RWPE1 (cell line): ENCODE measurements around the gene UTF1.

Source experiments
- CTCF ChIA-PET: fragments of 350-600 bp; sonication (Branson Sonifier 250); formaldehyde crosslinking; extraction: SDS; loops from one replicate; lab custom pipeline; 2021; lab: Yijun Ruan, JAX
- POLR2A ChIA-PET: fragments of 400-600 bp; formaldehyde crosslinking; extraction: SDS; loops from one replicate; lab custom pipeline; 2020; ENCODE audit warnings: antibody characterized with exemption; ENCODE audit not compliant: low non-redundant PET; lab: Yijun Ruan, JAX
- DNase-seq: peaks from one replicate; pipeline ENCODE4 v3.0.0; 2012; ENCODE audit warnings: low spot score
- H3K27ac ChIP-seq: fragments of 450-650 bp; 2 replicates; pipeline ENCODE4 v1.5.1; 2017
- CTCF ChIP-seq: fragments of 450-650 bp; conservative IDR thresholded peaks from 2 replicates; pipeline ENCODE4 v1.5.1; 2017; ENCODE audit warnings: low read depth, mild to moderate bottlenecking

UTF1 gene

GRCh38 chr10:133270204-133270603 lies 40.2 kb downstream of the UTF1 start:
- TF ChIP-seq CTCF, result no peak
- CTCF ChIA-PET, result no interaction called here

GRCh38 chr10:133270773-133271297 lies 40.8 kb downstream of the UTF1 start:
- ChIA-PET CTCF (interaction anchor here (0.6 kb wide), 1 partner anchor 127 kb away, joined by 3 read pairs; no protein-coding TSS in a partner anchor), POLR2A (interaction anchor here (0.6 kb wide), 1 partner anchor 823 kb away, joined by 7 read pairs; no protein-coding TSS in a partner anchor)
- no peak overlapping the region for H3K27ac ChIP-seq
- TF ChIP-seq CTCF, result no peak
- no peak for DNase-seq

More at GRCh38 chr10:133270204-133270603, 40.2 kb downstream of the UTF1 start:
- H3K27ac ChIP-seq, result no peak overlapping the region
- no peak for DNase-seq
- POLR2A ChIA-PET, result no interaction called here

- ChIA-PET CTCF (interaction anchor here (0.7 to 1.0 kb wide), 2 partner anchors 36 to 58 kb away, joined by 3 read pairs; no protein-coding TSS in a partner anchor), POLR2A (interaction anchor here (0.6 kb wide), 1 partner anchor 824 kb away, joined by 7 read pairs; no protein-coding TSS in a partner anchor)
- DNase-seq, result no peak
- TF ChIP-seq CTCF, result no peak
- no peak overlapping the region for H3K27ac ChIP-seq
These were observed 41.7 kb downstream of the UTF1 start for GRCh38 chr10:133271521-133272300.

GRCh38 chr10:133272301-133272963 lies 42.4 kb downstream of the UTF1 start:
- no peak overlapping the region for H3K27ac ChIP-seq
- POLR2A ChIA-PET, result no interaction called here
- CTCF ChIA-PET, result interaction anchor here (0.7 to 1.0 kb wide), 2 partner anchors 36 to 57 kb away, joined by 3 read pairs; no protein-coding TSS in a partner anchor
- TF ChIP-seq CTCF, result no peak
- DNase-seq, result no peak

GRCh38 chr10:133272964-133273420 lies 43.0 kb downstream of the UTF1 start:
- H3K27ac ChIP-seq, result no peak overlapping the region
- no peak for DNase-seq
- no peak for TF ChIP-seq CTCF
- CTCF ChIA-PET, result interaction anchor here (1.0 kb wide), 1 partner anchor 35 kb away, joined by 3 read pairs; no protein-coding TSS in a partner anchor
- POLR2A ChIA-PET, result no interaction called here
